ENCODE measurements around the gene PLXNC1.

PLXNC1 gene

DNA sequence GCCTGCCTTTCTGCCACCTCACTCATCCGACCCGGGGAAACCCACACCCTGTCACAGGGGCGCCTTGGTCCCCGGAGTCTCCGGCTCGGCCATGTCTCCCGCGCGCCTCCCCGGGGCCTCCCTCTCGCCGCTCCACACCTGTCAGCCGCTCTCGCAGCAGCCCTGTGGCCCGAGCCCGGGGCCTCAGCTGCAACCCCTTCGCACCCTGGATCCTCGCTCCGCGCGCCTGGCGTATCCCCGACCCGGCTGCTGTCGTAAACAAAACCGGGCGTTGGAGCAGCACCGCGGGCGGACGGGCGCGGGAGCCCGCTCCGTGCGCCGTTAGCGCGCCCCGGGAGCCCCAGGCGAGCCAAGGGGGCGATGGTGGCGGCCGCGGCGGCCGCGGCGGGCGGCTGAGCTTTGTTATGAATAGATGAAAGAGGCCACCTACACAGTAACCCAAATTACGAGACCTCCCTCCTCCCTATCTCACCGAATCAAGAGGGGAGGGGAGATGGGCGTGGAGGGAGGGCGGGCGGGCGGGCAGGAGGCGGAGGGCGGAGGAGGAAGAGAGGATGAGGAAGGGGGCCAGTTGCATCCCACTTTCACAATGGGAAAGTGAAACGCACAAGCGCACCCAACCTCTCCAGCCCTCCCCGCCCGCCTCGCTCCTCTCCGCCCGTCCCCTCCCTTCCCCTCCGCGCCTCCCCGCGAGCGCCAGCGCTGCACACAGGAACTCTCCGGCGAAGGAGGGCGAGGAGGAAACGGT is at the start of gene PLXNC1:
TSS of gene PLXNC1 (plus strand) at position 587 of the 748 bp plus-strand sequence. CDS start 395 bp downstream, outside the sequence.
- DNase-seq, result peak; percentile 89

GRCh38 chr12:94099191-94099590 is 49.2 kb upstream of the PLXNC1 start:
- no peak for DNase-seq

GRCh38 chr12:94099632-94100031 is 48.7 kb upstream of the PLXNC1 start:
- DNase-seq, result no peak

DNA sequence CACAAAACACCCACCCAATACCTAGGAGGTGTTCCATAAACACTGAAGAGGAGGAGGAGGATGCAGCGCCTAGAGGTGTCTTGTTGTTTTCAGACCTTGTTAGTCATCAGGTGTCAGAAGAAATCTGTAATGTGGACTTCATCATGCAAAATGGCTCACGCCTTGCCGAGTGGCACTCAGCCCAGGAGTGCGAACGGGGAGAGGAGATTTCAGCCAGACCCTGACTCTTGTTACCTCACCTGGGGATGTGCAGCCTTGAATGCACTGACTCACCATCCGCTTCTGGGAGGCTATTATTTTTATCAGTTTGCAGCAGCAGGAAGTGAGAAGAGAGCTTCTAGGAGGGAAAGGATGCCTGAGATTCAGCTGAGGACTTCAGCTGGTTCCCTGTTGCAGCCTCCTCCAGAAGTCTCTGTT is 48.2 kb upstream of the PLXNC1 start:
- DNase-seq, result peak; percentile 65

DNA sequence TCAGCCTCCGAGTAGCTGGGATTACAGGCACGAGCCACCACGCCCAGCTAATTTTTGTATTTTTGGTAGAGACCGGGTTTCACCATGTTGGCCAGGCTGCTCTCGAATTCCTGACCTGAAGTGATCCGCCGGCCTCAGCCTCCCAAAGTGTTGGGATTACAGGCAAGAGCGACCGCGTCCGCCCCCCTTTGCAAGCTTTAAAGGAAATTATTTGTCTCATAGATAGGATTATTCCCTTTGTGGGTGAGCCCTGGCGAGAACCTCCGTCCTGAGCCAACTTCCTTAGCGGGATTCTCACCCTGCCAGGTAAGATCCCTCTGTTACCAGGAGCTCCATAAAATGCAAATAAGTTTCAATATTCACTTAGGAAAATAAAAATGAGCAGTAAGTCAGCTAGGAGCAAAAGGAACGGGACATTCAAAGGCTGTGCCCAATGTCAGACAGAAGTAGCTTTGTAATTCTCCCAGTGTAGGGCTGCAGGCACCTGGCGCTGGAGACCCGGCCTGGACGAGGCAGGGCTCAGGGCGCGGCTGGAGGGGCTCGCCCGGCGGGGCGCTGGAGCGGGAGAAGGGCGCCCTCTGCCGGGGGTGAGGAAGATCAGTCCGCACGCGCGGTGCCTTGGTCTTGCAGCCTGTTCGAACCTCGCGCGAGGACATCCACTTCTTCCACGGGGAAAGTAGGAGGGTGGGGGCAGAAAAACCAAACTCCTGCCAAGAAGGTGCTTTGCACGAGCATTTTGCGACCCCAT is 47.2 kb upstream of the PLXNC1 start:
- peak; percentile 93 for DNase-seq

- peak; percentile 93 for DNase-seq
These were observed 46.4 kb upstream of the PLXNC1 start for GRCh38 chr12:94101738-94102660.

DNA sequence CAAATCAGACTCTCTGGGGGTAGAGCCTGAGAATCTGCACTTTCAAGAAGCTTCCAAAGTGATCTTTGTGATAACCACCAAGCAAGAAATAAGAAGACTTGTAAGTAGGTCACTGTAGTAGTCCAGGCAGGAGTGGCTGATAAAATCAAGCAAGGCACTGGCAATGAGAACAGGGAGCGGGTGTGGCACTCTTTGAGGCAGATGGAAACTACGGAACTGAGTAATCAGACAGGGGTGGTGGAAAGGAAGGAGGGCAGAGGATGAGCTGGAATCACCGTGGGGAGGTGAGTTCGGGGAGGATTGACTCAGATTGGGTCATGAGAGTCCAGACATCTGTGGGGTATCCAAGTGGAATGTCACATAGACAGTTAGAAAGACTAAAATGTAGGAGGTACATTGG is 44.4 kb upstream of the PLXNC1 start:
- DNase-seq, result no peak

- DNase-seq, result no peak
These were observed 40.5 kb upstream of the PLXNC1 start for GRCh38 chr12:94107910-94108309.

DNA sequence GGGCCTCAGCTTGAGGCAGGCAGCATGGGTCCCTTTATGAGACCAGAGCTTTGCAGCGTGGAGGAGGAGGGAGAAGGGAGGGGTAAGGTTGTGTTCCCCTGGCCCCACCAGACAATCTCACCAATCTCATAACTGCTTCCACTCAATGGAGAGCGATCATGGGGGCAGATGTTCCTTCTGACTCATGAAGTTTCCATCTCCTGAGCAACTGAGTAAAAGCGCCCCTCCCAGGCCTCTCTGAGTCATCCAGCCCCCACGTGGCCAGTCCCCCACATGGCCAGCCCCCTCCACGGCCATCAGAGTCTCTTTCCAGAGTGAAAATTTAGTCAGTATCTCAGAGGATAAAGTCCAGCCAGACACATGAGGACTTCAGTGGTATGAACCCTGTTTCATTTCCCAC is 39.2 kb upstream of the PLXNC1 start:
- peak; percentile 76 for DNase-seq

DNA sequence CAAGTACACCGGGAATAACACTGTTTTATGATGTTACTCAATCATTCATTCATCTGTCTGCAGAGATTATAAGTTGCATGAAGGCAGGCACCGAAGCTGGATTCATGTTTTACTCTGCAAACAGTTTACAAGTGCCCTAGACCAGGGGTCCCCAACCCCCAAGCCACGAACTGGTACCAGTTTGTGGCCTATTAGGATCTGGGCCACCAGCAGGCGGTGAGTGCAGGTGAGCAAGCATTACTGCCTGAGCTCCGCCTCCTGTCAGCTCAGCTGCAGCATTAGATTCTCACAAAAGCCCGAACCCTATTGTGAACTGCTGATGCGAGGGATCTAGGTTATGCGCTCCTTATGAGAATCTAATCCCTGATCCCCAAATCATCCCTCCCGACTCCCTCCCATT is 38.1 kb upstream of the PLXNC1 start:
- DNase-seq, result no peak

DNA sequence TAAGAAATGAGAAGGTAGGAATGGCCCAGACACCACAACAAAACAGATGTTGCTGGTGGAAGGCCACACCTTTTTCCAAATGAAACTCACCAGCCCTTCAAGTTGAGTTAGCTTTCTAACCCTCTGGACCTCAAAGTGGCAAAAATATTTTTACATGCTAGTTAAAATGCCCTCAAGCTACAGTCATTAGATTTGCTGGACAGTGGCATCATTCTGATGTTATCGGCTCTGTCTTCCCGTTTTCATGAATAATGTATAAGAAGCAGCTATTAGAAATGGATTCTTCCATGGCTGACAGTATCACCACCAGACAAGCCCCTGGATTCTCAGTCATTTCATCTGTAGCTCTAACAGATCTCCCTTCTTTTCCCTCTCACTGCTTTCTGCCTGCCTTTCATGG is 37.1 kb upstream of the PLXNC1 start:
- no peak for DNase-seq

GRCh38 chr12:94112121-94112520 is 36.3 kb upstream of the PLXNC1 start:
- no peak for DNase-seq

DNA sequence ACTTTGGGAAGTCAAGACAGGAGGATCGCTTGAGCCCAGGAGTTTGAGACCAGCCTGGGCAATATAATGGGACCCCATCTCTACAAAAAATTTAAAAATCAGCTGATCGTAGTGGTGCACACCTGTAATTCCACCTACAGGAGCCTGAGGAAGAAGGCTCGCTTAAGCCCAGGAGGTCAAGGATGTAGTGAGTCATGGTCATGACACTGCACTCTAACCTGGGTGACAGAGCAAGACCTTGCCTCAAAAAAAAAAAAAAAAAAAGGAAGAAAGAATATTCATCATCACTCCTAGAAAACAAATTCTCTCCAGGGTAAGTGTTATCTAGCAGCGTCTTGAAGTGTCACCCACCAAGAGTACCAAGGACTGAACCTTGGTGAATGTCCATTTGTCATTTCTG is 34.2 kb upstream of the PLXNC1 start:
- DNase-seq, result no peak

- DNase-seq, result no peak
These were observed 32.2 kb upstream of the PLXNC1 start for GRCh38 chr12:94116191-94116590.

- DNase-seq, result no peak
These were observed 26.5 kb upstream of the PLXNC1 start for GRCh38 chr12:94121886-94122285.

- no peak for DNase-seq
These were observed 25.8 kb upstream of the PLXNC1 start for GRCh38 chr12:94122591-94122990.

DNA sequence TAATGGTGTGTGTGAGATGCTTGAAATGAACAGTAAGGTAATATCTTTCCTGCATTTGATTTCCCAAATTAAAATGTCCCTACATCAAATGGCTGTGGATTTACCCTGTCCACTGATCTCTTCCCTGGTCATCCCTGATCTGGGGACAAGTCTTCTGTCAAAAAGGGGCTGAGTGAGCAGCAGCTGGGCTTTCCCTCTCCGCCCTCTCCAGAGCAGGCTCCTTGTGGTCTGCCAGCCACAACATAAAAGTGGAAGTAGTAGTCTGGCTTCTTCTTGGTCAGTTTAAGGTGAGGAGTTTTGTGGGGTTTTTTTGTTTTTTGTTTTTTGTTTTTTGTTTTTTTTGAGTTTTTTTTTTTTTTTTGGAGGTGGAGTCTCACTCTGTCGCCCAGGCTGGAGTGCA is 25.2 kb upstream of the PLXNC1 start:
- no peak for DNase-seq

GRCh38 chr12:94126067-94126466 is 22.3 kb upstream of the PLXNC1 start:
- DNase-seq, result no peak

DNA sequence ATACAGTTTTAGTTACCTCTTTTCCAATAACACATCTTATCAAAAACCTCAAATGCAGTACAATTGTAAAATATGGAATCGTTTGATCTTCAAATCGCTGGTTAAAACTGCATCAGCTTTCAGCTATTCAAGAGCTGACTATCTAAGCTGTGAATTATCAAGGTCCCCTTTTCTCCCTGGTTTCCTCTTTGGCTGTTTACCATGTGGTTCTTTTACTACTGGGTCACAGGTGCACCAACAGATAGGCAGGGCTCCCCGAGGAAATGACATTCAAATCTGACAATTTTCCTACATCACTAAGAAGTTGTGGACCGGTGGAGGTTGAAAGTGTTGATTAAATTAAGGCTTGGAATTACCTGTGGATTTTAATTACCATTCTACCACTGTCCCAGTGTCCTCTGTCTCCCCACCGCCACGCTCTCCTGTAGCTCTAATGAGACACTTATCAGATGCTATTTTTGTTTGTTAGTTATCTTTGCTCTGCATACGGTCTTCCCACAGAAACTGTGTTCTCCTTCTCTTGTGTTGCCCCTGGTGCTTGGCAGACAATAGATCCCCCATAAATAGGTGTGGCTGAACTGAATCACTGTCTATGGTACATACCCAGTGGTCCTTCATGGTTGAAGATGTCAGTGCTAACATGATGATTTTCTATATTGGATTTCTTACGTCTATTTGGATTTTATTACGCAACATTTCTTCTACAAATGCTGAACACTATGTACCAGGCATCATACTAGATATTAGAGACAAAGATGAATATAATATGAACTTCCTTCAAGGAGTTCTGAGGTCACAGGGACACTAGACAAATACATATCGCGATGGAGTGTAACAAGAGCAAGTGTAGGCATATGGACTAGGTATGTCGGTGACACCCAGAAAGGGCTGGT is 20.9 kb upstream of the PLXNC1 start:
- no peak for DNase-seq

DNA sequence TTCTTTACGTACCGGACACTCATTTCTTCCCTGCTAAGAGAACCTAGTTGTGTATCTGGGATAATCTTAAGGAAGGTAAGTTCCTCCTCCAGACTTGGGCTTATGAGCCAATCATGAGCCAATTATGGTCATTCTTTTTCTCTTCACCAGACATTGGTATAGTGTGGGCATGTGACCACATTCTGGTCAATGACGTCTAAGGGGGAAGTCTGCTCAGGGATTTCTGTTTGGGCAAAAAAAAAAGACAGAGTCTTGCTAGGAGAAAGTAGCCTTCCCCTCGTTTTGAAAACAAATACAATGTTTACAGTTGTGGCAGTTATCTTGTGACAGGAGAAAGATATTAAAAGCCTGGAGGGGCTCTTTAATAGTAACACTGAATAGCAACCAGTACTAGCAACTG is 20.1 kb upstream of the PLXNC1 start:
- no peak for DNase-seq

- DNase-seq, result no peak
These were observed 14.2 kb upstream of the PLXNC1 start for GRCh38 chr12:94133964-94134795.
